ENCODE data around the gene PTH1R. TPM values are rescaled to one million over a fixed set of nuclear protein-coding genes. Genes with fewer than 3 reads are reported as not detected.
"Not testable (repeated sequence)": the region's sequence is repeated elsewhere in the genome, so short reads cannot be mapped to it uniquely, and the experiment has no call there.

The PTH1R gene
- polyA plus RNA-seq, 3 donors: 144 to 185 (median 179) TPM

DNA sequence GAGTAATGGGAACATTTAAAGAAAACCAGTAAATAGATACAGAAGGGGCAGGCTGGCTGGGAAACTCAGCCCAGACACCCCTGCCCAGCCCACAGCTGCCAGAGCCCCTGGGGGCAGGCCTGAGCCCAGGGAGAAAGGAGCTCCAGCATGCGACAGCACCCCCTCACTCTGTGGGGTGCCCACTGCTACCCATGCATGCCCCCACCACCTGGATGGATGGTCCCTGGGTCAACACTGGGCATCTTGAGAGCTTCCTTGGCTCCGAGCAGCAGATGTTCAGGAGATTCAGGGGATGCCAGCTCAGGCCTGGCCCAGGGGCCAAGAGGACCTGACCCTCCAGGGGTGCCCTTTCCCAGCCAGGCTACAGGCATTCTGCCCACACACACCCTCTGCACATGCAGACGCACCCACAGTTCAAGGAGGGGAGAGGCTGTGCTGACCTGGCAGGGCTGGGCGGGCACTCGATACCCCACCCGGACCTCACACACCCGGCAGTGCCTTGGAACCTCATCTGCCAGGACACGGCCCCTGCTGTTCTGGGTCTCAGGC, 31.5 kb downstream of the PTH1R start:
- no peak for DNase-seq (ENCODE audit: low read depth in 3 of 3, low spot score in 2 of 3)

DNA sequence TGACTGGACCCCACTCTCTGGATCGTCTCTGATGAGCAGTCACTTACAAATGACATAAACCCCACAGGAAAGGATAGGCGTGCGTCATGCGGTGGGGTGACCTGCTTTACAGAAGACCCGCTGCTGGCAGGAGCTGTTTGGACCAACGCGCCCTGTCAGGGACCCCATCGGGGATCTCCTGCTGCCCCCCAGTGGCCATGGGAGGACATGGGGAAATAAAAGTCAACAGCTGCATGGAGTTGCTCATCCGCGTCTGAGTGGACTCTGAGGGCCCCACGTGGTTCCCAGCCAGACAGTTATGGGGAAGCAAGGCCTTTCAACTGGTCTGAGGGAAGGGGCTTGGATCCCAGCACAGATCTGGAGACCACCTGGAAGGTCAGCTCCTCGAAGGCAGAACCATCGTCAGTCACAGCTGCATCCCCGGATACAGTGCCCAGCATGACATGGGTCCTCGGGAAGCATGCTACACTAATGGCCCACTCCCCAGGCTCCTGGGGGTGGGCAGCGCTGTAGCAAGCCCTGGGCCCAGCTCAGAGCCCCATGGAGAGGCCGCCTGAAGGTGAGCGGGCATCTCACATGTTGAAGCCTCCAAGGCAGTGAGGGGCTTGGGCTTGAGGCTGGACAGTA, 32.1 kb downstream of the PTH1R start:
- peak; percentile 67 to 80 (median 73) for DNase-seq (ENCODE audit: low read depth in 3 of 3, low spot score in 2 of 3)

DNA sequence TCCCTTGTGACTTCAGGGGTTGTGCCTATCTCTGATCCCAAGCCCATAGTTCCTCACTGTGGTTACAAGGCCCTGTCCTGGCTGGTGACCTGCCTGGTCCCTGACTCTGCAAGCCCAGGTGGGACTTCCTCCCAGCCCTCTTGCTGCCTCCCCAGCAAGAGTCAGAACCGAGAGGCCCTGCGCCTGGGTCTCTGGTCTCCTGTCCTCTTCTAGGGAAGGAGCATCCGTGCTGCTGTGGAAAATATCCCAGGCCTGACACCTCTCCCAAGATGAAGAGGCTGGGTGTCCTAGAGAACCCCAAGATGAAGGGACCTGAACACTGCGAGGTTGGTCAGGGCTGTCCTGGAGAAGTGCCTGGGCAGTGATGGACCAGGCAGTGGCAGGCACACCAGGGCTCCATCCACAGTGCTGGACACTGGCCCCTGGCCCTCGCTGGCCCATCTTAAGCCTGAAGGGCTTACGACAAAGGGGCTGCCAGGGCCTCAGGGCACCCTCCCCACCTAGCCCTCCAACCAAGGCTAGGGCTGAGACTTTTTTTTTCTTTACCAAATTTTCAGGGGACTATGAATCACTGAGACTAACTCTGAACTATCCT, 32.7 kb downstream of the PTH1R start:
- DNase-seq (ENCODE audit: low read depth in 3 of 3, low spot score in 2 of 3): no peak

DNA sequence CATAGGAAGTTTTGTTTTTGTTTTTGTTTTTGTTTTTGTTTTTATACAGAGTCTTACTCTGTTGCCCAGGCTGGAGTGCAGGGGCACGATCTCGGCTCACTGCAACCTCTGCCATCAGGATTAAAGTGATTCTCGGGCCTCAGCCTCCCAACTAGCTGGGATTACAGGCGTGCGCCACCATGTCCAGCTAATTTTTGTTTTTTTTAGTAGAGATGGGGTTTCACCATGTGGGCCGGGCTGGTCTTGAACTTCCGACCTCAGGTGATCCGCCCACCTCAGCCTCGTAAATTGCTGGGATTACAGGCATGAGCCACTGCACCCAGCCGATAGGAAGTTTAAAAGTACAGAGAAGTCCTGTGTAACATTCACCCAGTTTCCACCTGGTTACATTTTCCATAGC, 33.4 kb downstream of the PTH1R start:
- DNase-seq (ENCODE audit: low read depth in 3 of 3, low spot score in 2 of 3): not testable (repeated sequence)

DNA sequence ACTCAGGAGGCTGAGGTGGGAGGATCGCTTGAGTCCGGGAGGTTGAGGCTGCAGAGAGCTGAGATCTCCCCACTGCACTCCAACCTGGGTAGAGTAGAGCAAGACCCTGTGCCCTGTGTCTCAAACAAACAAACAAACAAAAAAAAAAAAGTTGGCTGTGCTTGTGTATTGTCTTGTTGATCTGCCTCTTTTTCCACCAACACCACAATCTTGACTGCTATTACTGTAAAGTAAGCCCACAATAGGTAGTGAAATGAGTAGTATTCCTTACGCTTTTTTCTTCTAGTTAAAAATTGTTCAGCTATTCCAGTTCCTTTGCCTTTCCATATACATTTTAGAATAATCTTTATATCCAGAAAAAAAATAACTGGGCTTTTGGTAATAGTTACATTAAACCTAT, 35.5 kb downstream of the PTH1R start:
- DNase-seq (ENCODE audit: low read depth in 3 of 3, low spot score in 2 of 3): no peak

DNA sequence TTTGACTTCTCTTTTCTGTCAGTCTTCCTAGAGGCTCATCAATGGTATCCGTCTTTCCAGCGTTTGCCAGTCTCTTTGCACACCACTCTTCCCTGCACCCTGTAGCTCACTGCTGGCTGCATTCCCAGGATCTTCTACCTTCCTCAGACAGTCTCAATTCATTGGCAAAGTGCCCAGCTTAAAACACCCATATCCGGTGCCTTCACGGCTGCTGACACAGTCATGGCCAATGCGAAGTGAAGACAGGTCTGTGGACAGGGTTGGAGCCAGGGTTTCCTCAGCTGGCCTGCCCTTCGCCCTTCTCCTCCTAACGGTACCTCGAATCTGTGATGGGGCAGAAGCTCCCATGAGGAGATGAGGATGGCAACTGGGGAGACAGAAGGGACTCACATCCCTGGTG, 36.1 kb downstream of the PTH1R start:
- DNase-seq (ENCODE audit: low read depth in 3 of 3, low spot score in 2 of 3): no peak

DNA sequence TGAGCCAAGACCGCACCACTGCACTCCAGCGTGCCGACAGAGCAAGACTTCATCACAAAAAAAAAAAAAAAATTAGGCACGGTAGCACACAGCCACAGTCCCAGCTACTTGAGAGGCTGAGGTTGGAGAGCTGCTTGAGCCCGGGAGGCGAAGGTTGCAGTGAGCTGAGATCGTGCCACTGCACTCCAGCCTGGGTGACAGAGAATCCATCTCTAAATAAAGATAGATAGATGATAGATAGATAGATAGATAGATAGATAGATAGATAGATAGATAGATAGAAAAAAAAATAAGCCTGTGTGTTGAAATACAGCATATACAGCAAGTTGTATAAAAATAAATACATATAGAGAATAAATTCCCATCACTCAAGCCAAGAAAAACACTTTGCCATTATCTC, 37.3 kb downstream of the PTH1R start:
- no peak for DNase-seq (ENCODE audit: low read depth in 3 of 3, low spot score in 2 of 3)

DNA sequence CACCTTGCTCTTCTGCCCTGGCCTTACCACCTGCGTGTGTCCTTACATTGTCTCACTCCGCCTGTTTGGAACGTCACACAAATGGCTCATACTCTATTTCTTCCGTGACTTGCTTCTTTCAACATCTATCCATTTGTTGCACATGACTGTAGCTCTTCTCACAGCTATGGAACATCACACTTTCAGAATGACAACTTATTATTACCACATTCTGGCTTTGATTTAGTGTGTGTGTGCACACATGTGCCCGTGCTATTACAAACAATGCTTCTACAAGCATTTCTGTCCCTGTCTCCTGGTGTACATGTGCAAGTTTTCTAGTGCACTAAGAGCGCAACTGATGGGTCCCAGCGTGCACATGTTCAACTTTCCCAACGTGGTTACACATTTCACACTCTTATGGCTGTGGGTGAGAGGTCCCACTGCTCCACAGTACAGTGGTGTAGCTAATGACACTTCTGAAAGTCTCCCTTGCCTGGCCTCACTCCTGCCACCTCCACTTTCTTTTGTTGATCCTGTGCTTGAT, 37.8 kb downstream of the PTH1R start:
- no peak for DNase-seq (ENCODE audit: low read depth in 3 of 3, low spot score in 2 of 3)

DNA sequence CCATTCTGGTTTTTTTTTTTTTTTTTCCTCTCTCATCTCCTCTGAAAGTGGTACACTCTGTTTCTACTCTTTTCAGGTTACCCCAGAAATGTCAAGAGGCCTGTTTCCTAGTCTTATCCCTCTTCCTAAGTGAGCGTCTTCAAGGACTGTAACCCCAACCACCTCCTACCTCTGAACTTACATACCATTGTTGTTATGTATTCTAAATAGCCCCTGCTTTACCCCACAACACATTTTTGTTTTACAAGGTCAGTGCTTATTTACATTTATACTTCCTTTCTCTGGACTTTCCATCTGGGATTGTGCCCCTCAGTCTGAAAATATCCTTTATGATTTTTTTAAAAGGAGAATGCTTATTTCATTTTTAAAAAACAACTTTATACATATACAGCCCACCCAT, 38.8 kb downstream of the PTH1R start:
- no peak for DNase-seq (ENCODE audit: low read depth in 3 of 3, low spot score in 2 of 3)

DNA sequence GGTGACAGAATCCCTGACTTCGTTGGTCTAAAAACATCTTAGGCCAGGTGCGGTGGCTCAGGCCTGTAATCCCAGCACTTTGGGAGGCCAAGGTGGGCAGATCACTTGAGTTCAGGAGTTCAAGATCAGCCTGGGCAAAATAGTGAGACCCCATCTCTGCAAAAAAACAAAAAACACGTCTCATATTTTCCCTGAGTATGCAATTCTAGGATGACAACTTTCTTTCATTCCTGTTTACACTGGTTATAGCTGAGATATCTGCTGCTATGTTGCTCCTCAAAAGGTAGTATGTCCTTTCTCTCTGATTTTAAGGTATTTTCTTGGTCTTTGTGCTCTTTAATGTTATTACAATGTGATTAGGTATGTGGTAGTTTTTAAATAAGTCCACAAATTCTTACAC, 39.3 kb downstream of the PTH1R start:
- no peak for DNase-seq (ENCODE audit: low read depth in 3 of 3, low spot score in 2 of 3)

DNA sequence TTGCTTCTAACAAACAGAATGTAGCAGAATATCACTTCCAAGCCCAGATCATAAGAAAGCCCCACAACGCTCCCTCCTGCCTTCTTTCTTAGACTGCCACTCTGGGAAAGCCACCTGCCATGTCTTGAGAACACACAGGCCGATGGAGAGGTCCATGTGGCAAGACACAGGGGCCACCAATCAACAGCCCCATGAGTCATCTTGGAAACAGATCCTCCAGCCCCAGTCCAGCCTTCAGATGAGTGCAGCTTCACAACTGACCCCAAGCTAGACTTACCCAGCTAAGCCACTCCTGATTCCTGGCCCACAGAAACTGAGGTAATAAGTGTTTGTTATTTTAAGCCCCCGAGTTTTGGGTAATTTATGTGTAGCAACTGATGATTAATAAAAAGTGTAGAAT, 39.7 kb downstream of the PTH1R start:
- DNase-seq (ENCODE audit: low read depth in 3 of 3, low spot score in 2 of 3): no peak

DNA sequence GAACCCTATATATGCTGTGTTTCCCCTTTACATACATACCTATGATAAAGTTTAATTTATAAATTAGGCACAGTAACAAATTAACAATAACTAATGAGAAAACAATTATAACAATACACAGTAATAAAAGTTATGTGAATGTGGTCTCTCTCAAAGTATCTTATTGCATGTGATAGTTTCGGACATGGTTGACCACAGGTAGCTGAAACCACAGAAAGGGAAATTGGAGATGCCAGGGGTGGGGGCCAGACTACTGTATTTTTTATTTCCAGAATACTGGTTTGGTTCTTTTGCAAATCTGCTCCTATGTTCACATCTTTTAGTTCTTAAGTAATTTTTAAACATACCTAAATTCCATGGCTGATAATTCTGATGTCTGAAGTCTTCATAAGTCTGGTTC, 40.7 kb downstream of the PTH1R start:
- no peak for DNase-seq (ENCODE audit: low read depth in 3 of 3, low spot score in 2 of 3)

DNA sequence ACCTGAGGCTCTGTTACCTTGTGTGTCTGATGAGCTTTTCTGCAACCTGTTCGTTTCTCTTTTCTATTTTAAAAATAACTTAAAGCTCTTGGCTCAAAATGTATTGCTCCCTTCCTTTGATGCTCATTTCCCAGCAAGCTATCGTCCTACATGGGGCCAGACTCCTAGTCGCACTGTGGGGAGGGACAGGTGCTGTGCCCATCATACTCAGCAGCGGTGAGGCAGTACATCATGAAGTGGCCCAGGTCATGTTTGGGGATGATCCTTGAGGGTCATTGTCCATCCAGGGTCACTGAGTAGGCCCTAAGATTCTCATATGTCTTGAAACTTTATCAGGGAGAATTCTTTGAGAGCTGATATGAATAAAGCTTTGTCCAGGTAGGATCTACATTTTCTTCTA, 41.1 kb downstream of the PTH1R start:
- DNase-seq (ENCODE audit: low read depth in 3 of 3, low spot score in 2 of 3): no peak

DNA sequence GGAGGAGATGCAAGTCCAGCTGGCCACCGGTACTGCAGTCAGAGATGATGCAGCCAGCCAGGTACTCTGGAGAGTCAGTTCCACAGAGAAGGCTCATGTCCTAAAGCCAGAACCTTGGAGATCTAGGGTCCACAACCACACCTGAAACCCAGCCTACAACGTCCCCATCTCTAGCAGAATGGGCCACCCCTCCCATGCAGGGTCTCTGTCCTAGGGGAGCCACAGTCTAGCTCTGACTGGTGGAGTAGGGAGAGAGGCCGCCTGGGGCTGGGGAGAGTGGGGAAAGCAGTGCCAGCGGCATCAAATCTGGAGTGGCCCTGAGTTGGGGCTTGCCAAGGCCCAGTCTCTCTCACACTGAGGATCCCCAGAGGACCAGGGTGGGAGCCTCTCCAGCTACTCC, 43.5 kb downstream of the PTH1R start:
- DNase-seq (ENCODE audit: low read depth in 3 of 3, low spot score in 2 of 3): no peak

DNA sequence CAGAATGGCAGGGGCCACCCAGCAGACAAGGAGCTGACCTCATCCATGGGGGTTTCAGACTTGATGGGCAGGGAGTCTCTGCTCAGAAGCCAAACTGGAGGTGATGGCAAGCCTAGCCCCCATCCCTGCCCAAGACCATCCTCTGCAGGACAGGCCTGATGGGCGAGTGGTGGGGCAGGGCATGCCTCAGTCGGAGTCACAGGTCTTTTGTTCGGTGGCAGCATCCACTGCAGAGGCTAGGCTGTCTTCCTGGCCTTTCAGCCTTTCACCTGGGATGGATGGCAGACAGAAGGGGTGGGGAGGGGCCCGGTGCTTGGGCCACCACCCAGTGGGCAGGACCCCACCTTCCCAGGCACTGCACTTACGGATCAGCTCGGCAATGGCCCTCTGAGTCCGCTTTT, 44.4 kb downstream of the PTH1R start:
- DNase-seq (ENCODE audit: low read depth in 3 of 3, low spot score in 2 of 3): no peak

DNA sequence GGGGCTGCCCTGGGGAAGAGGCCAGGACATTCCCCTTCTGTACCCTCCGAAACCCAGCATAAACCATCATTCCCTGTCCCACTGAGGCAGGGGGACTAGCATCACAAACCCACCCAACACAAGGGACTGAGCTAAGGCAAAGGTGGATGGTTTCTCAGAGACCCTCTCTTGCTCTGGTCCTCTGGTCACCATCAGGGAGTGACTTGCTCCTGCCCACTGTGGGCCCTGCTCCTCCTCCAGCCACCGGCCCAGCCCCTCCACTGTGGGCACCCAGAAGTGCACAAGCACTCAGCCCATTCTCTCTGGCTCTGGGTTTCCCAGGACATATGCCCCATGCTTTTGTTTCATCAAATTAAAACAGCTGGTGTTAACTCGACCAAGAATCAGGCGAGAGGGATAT, 44.9 kb downstream of the PTH1R start:
- DNase-seq (ENCODE audit: low read depth in 3 of 3, low spot score in 2 of 3): no peak

DNA sequence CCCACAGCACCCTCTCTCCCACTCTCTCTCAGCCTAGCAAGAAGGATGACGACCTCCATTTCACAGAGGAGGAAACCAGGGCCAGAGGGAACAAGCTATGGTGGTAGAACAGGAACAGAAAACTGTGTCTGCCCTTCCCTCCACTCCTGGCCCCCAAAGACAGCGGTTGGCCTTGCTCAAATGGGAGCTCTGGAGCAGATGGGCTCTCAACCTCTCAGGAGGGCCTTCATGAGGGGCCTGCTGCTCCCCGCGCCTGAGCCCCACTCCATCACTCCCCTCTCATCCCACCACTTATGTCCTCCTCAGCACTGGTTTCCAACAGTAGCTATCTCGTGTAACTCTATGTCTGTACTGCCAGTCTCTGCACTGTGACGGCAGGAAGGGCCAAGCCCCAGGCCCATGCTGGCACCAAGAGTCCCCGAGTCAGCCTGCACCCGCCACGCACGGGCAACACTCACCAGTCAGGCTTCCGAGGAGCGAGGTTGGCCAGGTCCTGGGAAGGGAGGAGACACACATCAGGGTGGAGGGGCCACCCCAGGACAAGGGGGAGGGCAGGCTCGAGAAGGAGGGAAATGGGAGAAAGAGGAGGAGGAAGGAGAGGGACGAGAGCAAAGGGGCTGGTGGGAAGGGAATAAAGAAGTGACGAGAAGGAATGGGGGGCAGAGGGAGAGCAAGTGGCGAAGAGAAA, 45.5 kb downstream of the PTH1R start:
- no peak for DNase-seq (ENCODE audit: low read depth in 3 of 3, low spot score in 2 of 3)

DNA sequence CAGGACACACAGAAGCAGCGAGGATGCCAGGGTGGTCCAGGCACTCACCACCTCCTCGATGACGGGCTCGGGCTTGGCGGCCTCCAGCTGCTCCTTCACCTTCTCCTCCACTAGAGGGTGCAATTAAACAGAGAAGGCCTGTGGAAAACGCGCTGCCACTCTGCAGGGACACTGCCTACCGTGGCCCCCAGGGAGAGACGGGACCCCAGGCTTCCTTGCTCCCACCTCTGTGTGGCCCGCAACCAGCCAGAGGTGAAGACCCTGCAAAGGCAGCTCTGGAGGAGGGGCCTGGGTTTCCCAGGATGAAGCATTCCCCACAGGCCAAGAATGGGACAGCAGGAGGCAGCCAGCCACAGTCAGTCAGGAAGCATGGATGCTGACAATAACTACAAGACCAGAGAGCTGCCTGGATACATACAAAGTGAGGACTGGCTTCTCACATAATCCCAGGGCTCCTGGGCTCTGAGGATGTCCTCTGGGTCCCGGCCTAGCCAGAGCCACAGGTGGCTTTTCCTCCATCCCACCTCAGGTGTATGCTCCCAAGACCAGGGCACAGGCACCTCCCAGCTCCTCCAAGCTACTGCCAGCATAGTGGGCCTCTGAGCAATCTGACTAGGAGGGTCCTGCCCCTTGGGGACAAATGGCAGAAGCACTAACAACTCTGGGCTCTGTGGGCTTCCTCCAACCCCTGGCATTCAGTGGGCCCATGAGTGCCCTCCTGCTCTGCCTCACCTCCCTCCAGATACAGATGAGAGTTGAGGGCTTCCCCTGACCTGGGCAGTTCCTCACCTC, 46.2 kb downstream of the PTH1R start:
- no peak for DNase-seq (ENCODE audit: low read depth in 3 of 3, low spot score in 2 of 3)

DNA sequence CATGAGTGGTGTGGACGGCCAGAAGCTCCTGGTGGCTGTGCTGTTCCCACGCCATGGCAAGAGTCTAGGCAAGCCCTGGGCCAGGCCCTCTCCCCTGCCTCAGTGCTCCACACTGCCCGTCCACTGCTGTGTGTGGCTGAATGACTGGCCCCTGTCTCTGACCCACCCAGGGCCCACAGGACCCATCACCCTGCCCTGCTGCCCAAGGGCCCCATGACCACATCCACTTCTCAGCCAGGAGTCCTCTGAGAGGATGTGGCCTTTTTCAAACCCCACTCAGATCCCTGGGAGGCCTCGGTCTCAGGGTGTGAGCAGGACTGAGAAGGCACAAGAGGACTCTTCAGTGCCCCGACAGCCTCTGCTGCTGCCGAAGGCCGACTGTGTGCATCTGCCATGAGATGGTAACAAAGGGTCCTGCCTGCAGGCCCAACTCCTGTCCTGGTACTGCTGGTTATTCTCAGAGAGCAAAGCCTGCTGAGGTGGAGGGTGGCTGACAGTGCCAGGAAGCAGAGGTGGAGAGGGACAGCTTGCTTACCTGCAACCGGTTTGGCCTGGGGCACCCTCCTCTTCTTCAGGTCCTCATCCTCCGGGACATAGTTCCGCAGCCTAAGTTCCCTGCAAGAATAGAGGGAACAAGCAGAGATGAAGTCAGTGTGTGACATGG, 47.5 kb downstream of the PTH1R start:
- DNase-seq (ENCODE audit: low read depth in 3 of 3, low spot score in 2 of 3): no peak

DNA sequence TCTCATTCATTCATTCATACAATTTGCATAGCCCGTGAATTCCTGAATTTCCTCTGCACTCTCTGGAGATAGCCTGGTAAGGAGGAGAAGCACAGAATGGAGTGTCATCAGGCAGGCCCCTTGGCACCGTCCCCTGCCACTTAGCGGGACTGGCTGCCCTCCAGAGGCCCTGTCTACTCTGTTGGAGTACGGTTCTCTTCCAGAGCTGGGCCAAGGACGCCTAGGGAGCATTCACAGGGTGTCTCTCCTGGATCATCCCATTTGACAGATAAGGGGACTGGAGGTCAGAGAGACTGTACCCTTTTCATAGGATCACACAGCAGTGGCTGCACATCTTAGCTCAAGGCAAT, 48.0 kb downstream of the PTH1R start:
- DNase-seq (ENCODE audit: low read depth in 3 of 3, low spot score in 2 of 3): no peak

DNA sequence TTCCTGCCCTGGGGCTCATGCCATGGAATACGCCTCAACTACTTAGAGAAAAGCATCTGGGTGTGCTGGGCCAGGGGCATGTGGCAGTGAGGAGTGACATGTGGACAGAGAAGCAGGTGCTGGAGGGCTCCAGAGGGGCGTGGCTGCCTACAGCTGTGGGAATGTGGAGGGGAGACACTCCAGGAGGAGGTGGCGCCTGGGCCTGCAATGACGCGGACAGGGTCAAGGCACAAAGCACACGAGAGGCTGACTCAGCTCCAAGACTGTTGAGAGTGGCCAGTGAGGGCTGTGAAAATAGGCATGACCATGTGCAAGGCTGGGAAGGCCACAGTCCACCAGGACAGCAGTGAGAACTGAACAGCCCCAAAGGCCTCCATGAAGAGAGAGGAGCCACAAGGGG, 48.5 kb downstream of the PTH1R start:
- no peak for DNase-seq (ENCODE audit: low read depth in 3 of 3, low spot score in 2 of 3)
